SH-SY5Y (cell line): Measurements from ENCODE around the gene LCE3B.

Experiments
- GATA2 ChIP-seq: IDR thresholded peaks from 2 replicates; pipeline ENCODE4 v1.6.1; 2011; ENCODE audit warnings: mild to moderate bottlenecking, low read depth, low read length
- GATA3 ChIP-seq: IDR thresholded peaks from 2 replicates; pipeline ENCODE4 v1.6.1; 2011; ENCODE audit warnings: low read depth, mild to moderate bottlenecking, low read length, moderate library complexity

- TF ChIP-seq GATA3 (no peak), GATA2 (no peak)
Observed at GRCh38 chr1:152621993-152622392, 8.4 kb downstream of the LCE3B start.
